OCI-LY3 (cell line): Measurements from ENCODE around the gene PCBP2.
"Not testable (repeated sequence)": the region's sequence is repeated elsewhere in the genome, so short reads cannot be mapped to it uniquely, and the experiment has no call there.

Experiments used
- CTCF ChIP-seq: fragments of 200-600, 300-600 bp; sonication (generic); IDR thresholded peaks from 2 replicates; pipeline ENCODE4 v1.5.1; 2014; ENCODE audit warnings: antibody characterized with exemption, low read length, low read depth
- EZH2phosphoT487 ChIP-seq: fragments of 200-600 bp; shearing (Covaris generic); IDR thresholded peaks from 2 replicates; pipeline ENCODE4 v1.6.1; 2018; ENCODE audit warnings: antibody characterized with exemption, mixed run types, low read depth

DNA sequence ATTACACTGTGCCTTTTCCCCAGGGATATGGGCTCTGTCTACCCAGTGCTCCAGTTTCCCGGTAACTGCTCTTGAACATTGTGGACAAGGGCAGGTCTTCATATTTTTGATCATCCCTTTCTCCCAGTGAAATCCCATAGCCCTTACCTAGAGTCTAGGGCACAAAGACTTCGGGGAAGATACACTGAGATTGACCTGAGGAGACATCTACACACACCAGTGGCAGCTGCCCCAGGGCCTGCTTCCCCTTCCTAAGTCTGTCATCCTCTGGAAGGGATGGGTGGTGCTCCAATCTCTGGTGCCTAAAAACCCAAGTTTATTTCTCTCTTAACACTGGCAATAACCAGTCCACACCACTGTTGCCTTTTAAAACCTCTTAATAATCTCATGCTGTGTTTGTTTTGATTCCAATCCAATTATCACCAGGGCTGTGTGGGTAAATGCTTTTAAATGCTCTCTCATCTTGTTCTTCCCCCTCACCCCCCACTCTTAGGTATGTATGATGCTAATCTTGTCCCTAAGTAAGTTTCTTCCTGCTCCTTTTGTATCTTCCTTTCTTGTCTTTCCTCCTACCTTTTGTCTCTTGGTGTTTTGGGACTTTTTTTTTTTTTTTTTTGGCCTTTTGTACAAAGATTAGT, 36.0 kb upstream of the PCBP2 start:
- TF ChIP-seq CTCF, EZH2phosphoT487: not testable (repeated sequence)
